Measurements from ENCODE around the gene AKAP13. TPM values are rescaled to one million over a fixed set of nuclear protein-coding genes. Genes with fewer than 3 reads are reported as not detected.
A peak's percentile ranks its signal among the peaks of the same experiment; 100 is the strongest.
"Not testable (repeated sequence)": the region's sequence is repeated elsewhere in the genome, so short reads cannot be mapped to it uniquely, and the experiment has no call there.

AKAP13 gene
- total RNA-seq, 1 experiment from 2014 or later = 54.5 TPM

GRCh38 chr15:85477730-85478129, 97.3 kb downstream of the AKAP13 start:
- CTCF ChIA-PET = interaction anchor here (0.6 kb wide), 1 partner anchor 16 kb away, joined by 4 read pairs; no protein-coding TSS in a partner anchor
- Histone ChIP-seq H3K9me3 (ENCODE audit: low read depth, low read length, poor library complexity, severe bottlenecking) (no peaks in the 10 kb centered on the region), H3K4me3 (ENCODE audit: low read depth, low read length, poor library complexity, severe bottlenecking) (no peak overlapping the region), H3K27me3 (replicated peaks; ENCODE audit: insufficient read depth, low read depth, low read length, poor library complexity) (no peaks in the 10 kb centered on the region), H3K36me3 (ENCODE audit: insufficient read depth, low read length, poor library complexity, severe bottlenecking) (no peaks in the 10 kb centered on the region), H3K4me1 (ENCODE audit: insufficient read depth, low read length, poor library complexity, severe bottlenecking) (peaks cover 94% of the 10 kb centered on the region), H3K27ac (ENCODE audit: low read depth, low read length, poor library complexity, severe bottlenecking) (no peak overlapping the region)
- intact Hi-C loops (cut with micrococcal nuclease; ENCODE audit: unreplicated experiment) = no loop called here
- peak; percentile 61 for DNase-seq (ENCODE audit: low spot score)
- TF ChIP-seq EZH2 (IDR thresholded peaks at IDR 0.05; ENCODE audit: borderline replicate concordance, low read depth, low read length, poor library complexity, severe bottlenecking) (no peak), CTCF (conservative IDR thresholded peaks at IDR 0.05; ENCODE audit: low read depth, low read length) (0 out of 2 replicates have a peak, but pooled peaks have one; percentile 16)
- POLR2A ChIA-PET (ENCODE audit: low non-redundant PET) = no interaction called here
- BruUV-seq (replicated peaks) = no TSS peak

- Histone ChIP-seq H3K9me3 (ENCODE audit: low read depth, low read length, poor library complexity, severe bottlenecking) (no peaks in the 10 kb centered on the region), H3K27me3 (replicated peaks; ENCODE audit: insufficient read depth, low read depth, low read length, poor library complexity) (no peaks in the 10 kb centered on the region), H3K27ac (ENCODE audit: low read depth, low read length, poor library complexity, severe bottlenecking) (peak overlapping the region; percentile 81), H3K4me3 (ENCODE audit: low read depth, low read length, poor library complexity, severe bottlenecking) (peak overlapping the region; percentile 9), H3K36me3 (ENCODE audit: insufficient read depth, low read length, poor library complexity, severe bottlenecking) (no peaks in the 10 kb centered on the region), H3K4me1 (ENCODE audit: insufficient read depth, low read length, poor library complexity, severe bottlenecking) (peaks cover 84% of the 10 kb centered on the region)
- intact Hi-C loops (cut with micrococcal nuclease; ENCODE audit: unreplicated experiment) = no loop called here
- POLR2A ChIA-PET (ENCODE audit: low non-redundant PET) = no interaction called here
- no TSS peak for BruUV-seq (replicated peaks)
- TF ChIP-seq EZH2 (IDR thresholded peaks at IDR 0.05; ENCODE audit: borderline replicate concordance, low read depth, low read length, poor library complexity, severe bottlenecking) = no peak
- TF ChIP-seq CTCF (conservative IDR thresholded peaks at IDR 0.05; ENCODE audit: low read depth, low read length) = no peak
- peak; percentile 63 for DNase-seq (ENCODE audit: low spot score)
- CTCF ChIA-PET = no interaction called here
These were observed 98.8 kb downstream of the AKAP13 start for GRCh38 chr15:85479071-85479647.

- ChIA-PET CTCF (no interaction called here), POLR2A (ENCODE audit: low non-redundant PET) (no interaction called here)
- H3K27ac ChIP-seq (ENCODE audit: low read depth, low read length, poor library complexity, severe bottlenecking) = no peak overlapping the region
- intact Hi-C loops (cut with micrococcal nuclease; ENCODE audit: unreplicated experiment) = no loop called here
- BruUV-seq (replicated peaks) = no TSS peak
- no peak for TF ChIP-seq CTCF (conservative IDR thresholded peaks at IDR 0.05; ENCODE audit: low read depth, low read length)
- TF ChIP-seq EZH2 (IDR thresholded peaks at IDR 0.05; ENCODE audit: borderline replicate concordance, low read depth, low read length, poor library complexity, severe bottlenecking) = no peak
- no peak overlapping the region for H3K4me3 ChIP-seq (ENCODE audit: low read depth, low read length, poor library complexity, severe bottlenecking)
- no peaks in the 10 kb centered on the region for H3K27me3 ChIP-seq (replicated peaks; ENCODE audit: insufficient read depth, low read depth, low read length, poor library complexity)
- DNase-seq (ENCODE audit: low spot score) = no peak
- no peaks in the 10 kb centered on the region for H3K36me3 ChIP-seq (ENCODE audit: insufficient read depth, low read length, poor library complexity, severe bottlenecking)
- peaks cover 82% of the 10 kb centered on the region for H3K4me1 ChIP-seq (ENCODE audit: insufficient read depth, low read length, poor library complexity, severe bottlenecking)
- no peaks in the 10 kb centered on the region for H3K9me3 ChIP-seq (ENCODE audit: low read depth, low read length, poor library complexity, severe bottlenecking)
These were observed 100.5 kb downstream of the AKAP13 start for GRCh38 chr15:85480923-85481322.

GRCh38 chr15:85481543-85481942, 101.1 kb downstream of the AKAP13 start:
- H3K36me3 ChIP-seq (ENCODE audit: insufficient read depth, low read length, poor library complexity, severe bottlenecking); H3K9me3 ChIP-seq (ENCODE audit: low read depth, low read length, poor library complexity, severe bottlenecking); CTCF ChIA-PET; DNase-seq (ENCODE audit: low spot score); intact Hi-C loops (cut with micrococcal nuclease; ENCODE audit: unreplicated experiment); H3K27me3 ChIP-seq (replicated peaks; ENCODE audit: insufficient read depth, low read depth, low read length, poor library complexity); H3K4me3 ChIP-seq (ENCODE audit: low read depth, low read length, poor library complexity, severe bottlenecking); POLR2A ChIA-PET (ENCODE audit: low non-redundant PET); BruUV-seq (replicated peaks); H3K27ac ChIP-seq (ENCODE audit: low read depth, low read length, poor library complexity, severe bottlenecking): not testable (repeated sequence)
- H3K4me1 ChIP-seq (ENCODE audit: insufficient read depth, low read length, poor library complexity, severe bottlenecking) = peaks cover 76% of the 10 kb centered on the region

Measured in A673 (cell line).